ENCODE data around the gene CCDC124.
"Not testable (repeated sequence)": the region's sequence is repeated elsewhere in the genome, so short reads cannot be mapped to it uniquely, and the experiment has no call there.

Gene CCDC124, protein sequence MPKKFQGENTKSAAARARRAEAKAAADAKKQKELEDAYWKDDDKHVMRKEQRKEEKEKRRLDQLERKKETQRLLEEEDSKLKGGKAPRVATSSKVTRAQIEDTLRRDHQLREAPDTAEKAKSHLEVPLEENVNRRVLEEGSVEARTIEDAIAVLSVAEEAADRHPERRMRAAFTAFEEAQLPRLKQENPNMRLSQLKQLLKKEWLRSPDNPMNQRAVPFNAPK

DNA sequence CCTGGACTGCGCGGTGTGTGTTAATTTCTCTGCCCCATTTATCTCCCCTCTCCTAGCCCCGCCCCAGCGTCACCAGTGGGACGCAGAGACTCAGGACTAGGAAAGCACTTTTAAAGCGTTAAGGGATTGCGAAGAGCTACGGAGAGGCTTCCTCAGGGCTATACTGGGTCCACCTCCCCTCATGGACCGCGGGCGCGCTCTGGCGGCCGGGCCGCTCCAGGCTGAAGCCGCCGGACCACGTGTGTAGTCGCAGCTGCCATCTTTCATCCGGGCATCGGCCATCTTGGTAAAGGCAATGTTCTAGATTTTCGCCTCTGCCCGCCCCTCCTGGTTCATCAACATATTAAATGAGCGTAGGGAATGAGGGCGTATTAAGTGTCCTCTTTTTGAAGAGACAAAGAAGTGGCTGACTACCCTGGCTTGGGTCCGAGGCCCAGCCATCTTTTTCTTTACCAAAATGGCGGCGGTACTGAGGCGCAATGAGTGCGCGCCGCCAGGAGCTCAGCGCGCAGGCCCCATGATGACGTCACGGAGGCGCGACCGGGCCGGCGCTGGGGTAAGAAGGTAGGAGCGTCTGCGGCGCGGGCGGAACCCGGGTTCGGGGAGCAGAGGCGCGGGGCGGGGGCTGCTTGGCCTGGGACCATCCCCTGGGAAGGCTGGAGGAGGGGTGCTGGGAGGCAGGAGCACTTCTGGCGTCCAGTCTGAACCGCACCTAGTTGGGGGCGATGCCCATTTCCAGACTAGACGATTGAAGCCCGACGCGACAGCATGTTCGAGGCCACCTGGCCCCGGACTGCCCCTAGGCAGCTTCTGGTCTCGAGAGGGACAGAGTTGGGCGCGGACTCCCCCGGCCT, at the start of gene CCDC124:
Gene CCDC124, plus strand, starts transcription at position 531 of the 854 bp plus-strand sequence. CDS start 3,406 bp downstream, outside the sequence.
- DNase-seq (ENCODE audit: low spot score), result peak; percentile 93

DNA sequence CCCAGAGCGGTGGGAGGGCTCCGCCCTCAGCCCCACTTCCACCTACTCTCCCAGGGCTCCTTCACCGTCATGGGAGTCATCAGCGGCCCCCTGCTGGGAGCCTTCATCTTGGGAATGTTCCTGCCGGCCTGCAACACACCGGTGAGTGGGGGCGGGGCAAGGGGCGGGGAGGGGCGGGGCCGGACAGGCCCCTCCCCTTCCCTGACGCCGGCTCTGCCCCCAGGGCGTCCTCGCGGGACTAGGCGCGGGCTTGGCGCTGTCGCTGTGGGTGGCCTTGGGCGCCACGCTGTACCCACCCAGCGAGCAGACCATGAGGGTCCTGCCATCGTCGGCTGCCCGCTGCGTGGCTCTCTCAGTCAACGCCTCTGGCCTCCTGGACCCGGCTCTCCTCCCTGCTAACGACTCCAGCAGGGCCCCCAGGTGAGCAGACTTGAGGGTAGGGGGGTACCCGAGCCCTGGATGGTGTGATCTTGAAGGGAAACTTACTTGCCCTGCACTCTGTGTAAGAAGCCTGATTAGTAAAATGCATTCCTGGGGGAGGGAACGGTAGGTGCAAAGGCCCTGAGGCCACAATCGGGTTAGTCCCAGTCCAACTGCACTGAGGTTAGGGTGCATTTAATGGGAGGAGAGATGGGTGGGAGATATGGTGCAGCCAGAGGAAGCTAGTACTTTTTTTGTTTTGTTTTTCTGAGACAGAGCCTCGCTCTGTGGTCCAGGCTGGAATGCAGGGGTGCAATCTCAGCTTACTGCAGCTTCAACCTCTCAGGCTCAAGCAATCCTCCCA, 49.0 kb upstream of the CCDC124 start:
- no peak for DNase-seq (ENCODE audit: low spot score)

DNA sequence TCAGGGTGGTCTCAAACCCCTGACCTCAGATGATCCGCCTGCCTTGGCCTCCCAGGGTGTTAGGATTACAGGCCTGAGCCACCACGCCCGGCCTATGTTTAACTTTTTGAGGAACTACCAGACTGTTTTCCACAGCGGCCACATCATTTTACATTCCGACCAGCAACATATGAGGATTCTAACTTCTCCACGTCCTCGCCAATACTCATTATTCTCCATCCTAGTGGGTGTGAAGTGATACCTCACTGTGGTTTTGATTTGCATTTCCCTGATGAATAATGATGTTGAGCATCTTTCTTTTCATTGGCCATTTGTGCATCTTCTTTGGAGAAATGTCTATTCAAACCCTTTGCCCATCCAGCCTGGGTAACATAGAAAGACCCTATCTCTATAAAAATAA, 46.3 kb upstream of the CCDC124 start:
- no peak for DNase-seq (ENCODE audit: low spot score)

DNA sequence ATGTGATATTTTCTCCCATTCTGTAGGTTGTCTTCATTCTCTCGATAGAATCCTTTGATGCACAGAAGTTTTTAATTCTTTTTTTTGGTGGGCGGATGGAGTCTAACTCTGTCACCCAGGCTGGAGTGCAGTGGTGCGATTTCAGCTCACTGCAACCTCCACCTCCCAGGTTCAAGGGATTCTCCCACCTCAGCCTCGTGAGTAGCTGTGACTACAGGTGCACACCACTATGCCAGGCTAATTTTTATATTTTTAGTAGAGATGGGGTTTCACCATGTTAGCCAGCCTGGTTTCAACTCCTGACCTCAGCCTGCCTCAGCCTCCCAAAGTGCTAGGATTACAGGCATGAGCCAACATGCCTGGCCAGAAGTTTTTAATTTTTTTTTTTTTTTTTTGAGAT, 45.6 kb upstream of the CCDC124 start:
- DNase-seq (ENCODE audit: low spot score), result not testable (repeated sequence)

DNA sequence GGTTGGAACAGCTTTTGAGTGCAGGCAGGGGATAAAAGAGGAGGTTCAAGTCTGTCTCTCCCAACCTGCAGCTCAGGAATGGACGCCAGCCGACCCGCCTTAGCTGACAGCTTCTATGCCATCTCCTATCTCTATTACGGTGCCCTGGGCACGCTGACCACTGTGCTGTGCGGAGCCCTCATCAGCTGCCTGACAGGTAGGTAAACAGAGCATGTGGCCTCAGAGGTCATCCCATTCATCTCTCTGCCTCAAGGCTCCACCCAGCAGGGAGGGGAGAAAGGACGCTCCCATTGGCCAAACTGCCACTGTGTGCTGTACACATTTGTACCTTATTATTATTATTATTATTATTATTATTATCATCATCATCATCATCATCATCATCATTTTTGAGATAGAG, 44.6 kb upstream of the CCDC124 start:
- no peak for DNase-seq (ENCODE audit: low spot score)

DNA sequence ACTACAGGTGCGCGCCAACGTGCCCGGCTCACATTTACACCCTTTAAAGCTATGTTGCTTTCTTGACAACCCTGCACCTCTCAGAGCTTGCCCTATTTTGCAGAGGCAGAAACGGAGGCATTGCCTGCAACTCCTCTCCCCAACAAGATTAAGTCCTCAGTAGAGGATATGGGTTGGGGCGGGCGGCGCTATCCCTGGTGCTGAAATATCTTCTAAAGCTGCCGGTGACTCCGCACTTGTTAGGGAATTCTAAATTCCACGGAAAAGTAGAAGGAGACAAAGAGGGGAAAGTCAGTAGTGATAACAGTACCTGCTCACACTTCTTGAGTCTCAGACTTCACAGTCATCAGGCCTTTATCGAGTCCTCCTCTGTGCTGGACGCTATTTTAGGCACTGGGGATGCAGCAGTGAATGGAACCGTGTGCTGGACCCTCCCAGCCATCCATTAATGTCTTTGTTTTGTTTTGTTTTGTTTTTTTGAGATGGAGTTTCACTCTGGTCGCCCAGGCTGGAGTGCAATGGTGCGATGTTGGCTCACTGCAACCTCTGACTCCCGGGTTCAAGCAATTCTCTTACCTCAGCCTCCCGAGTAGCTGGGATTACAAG, 43.1 kb upstream of the CCDC124 start:
- DNase-seq (ENCODE audit: low spot score), result no peak

DNA sequence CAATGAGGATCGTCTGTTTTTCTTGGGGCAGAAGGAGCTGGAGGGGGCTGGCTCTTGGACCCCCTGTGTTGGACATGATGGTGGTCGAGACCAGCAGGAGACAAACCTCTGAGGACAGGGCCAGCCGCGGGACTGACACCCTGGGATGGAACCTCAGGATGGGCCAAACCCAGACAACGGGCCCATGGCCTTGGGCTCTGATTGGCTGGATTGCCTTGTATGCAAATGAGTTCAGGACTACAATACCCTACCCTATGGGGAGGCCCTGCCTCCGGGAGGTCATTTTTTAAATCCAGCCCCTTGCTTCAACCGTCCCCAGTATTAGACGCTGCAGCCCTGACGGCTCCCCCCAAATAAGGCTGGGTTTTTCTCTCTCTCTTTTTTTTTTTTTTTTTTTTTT, 39.0 kb upstream of the CCDC124 start:
- no peak for DNase-seq (ENCODE audit: low spot score)

DNA sequence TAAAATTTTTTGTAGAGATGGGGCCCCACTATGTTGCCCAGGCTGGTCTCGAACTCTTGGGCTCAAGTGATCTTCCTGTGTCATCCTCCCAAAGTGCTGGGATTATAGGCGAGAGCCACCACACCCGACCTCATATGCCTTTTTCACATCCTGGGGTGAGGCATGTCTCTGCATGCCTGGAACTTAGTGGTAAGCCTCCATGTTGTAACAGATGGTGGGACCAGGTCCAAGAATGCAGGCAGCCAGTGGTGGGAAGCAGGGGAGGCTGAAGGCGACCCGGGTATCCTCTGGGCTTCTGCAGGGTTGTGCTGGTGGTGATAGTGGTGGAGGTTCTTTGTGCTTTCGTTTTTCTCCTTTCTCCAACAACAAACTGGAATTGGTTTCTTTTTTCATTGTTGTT, 30.1 kb upstream of the CCDC124 start:
- DNase-seq (ENCODE audit: low spot score), result no peak

DNA sequence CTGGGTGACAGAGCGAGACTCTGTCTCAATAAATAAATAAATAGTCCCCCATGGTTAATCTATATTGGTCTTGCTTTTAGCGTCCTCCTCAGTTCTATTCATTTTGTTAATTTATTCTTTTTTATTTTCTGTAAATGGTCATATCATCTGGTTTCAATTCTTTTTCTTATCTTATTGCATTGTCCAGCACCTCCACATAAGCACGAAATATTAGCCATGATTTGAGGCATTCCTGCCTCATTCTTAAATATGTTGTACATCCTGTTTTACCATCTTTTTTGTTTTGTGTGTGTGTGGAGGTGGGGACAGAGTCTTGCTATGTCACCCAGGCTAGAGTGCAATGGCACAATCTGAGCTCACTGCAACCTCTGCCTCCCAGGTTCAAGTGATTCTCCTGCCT, 24.6 kb upstream of the CCDC124 start:
- no peak for DNase-seq (ENCODE audit: low spot score)

DNA sequence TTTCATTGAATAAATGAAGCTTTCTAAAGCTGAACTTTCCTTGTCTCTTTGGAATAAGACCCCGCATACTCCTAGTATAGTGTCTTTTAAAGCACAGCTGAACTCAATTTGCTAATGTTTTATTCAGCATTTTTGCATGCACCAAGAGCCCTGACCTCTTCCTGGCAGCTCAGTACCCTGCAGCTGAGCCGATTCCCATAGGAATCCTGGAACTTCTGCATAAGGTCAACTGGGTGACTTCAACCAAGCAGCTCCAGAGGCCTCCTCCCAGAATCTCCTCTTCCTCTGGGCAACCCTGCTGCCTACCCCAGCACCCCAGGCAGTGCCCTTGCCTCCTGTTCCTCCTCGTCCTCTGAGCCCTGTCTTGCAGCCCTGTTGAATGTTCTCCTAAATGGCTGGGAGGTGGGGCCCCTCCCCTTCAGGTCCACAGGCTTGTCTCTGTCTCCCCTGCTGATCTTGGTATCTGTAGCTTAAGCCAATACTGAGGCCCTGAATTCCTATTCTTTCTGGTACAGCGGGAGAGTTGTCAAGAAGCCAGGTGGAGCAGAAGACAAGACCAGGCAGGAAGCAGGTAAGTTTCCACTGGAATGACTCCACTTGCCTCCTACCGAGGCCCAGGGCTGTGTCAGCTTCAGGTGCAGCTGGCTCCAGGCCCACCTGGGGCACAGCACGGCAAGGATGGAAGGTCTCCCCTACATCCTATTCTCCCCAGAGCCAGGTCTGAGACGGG, 23.6 kb upstream of the CCDC124 start:
- DNase-seq (ENCODE audit: low spot score), result no peak

DNA sequence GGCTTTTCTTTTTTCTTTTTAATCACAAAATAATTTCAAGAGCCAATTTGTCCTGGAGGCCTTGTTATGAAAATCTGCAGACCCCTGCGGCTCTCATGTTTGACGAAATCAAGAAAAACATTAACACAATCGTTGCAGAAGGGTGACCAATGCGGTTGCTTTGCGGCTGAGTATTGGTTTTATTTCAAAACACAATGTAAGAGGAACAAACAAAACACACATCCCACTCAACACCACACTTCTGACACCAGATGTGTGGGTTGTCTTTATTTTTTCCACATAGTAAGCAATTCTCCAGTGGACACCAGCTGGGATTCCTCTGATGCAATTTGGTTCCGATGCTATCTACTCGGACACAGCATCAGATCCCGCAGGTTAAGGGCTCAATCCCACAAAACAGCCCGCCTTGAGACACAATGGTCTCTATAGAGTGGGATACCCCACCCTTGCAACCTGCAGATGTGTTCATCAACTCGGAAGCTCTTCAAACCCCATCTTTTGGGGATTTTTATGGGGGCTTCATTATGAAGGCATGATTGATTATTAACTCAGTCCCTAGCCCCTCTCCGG, 21.9 kb upstream of the CCDC124 start:
- no peak for DNase-seq (ENCODE audit: low spot score)

DNA sequence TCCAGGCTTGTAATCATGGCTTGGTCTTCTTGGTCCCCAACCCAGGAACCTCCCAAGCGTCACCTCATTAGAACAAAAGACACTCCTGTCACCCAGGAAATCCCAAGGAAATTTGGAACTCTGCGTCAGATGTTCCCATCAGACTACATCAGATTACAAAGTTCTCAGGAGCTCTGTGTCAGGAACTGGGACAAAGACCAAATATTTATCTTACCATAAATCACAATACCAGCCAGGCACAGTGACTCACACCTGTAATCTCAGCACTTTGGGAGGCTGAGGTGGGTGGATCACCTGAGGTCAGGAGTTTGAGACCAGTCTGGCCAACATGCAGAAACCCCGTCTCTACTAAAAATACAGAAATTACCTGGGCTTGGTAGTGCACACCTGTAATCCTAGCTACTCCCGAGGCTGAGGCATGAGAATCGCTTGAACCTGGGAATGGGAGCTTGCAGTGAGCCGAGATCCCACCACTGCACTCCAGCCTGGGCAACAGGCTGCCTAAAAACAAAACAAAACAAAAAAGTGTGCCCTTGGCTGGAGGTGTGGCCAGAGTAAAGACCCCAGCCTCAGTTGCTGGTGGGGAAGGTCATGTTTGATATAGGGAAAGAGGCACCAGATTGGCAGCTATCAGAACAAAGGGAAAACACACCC, 16.7 kb upstream of the CCDC124 start:
- DNase-seq (ENCODE audit: low spot score), result no peak

DNA sequence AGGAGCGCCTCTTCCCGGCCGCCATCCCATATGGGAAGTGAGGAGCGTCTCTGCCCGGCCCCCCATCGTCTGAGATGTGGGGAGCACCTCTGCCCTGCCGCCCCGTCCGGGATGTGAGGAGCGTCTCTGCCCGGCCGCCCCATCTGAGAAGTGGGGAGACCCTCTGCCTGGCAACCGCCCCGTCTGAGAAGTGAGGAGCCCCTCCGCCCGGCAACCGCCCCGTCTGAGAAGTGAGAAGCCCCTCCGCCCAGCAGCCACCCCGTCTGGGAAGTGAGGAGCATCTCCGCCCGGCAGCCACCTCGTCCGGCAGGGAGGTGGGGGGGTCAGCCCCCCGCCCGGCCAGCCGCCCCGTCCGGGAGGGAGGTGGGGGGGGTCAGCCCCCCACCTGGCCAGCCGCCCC, 14.7 kb upstream of the CCDC124 start:
- not testable (repeated sequence) for DNase-seq (ENCODE audit: low spot score)

DNA sequence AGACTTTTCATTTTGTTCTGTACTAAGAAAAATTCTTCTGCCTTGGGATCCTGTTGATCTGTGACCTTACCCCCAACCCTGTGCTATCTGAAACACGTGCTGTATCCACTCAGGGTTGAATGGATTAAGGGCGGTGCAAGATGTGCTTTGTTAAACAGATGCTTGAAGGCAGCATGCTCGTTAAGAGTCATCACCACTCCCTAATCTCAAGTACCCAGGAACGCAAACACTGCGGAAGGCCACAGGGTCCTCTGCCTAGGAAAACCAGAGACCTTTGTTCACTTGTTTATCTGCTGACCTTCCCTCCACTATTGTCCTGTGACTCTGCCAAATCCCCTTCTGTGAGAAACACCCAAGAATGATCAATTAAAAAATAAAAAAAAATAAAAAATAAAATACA, 13.7 kb upstream of the CCDC124 start:
- DNase-seq (ENCODE audit: low spot score), result not testable (repeated sequence)

DNA sequence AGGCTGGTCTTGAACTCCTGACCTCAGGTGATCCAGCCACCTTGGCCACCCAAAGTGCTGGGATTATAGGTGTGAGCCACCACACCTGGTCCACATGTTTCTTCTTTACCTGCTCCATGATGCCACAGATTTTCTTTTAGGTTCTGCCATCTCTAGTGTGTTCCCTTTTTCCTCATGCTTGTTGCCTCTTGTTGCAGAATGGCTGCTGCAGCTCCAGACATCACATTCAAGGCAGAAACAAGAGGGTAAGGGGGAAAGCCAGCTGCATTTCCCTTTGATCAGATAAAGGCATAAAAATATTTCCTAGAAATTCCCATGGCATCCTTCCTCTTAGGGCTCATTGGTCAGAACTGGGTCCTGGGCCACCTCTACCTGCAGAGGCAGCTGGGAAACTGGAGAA, 12.3 kb upstream of the CCDC124 start:
- DNase-seq (ENCODE audit: low spot score), result no peak

DNA sequence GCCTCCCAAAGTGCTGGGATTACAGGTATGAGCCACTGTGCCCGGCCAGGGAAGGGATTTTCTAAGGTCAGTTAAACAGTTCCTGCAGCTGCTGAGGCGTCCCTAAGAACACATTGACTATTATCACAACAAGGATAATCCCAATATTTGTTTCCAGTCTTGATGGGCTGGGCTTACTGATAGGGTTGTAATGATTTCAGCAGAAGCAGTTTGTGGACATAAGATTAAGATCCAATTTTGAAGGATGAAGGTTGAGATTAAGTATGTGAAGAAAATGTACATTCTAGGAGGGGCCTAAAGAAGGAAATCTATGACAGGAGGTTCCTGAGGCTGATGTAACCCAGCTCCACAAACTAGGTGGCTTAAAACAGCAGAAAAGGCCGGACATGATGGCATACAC, 10.7 kb upstream of the CCDC124 start:
- no peak for DNase-seq (ENCODE audit: low spot score)

DNA sequence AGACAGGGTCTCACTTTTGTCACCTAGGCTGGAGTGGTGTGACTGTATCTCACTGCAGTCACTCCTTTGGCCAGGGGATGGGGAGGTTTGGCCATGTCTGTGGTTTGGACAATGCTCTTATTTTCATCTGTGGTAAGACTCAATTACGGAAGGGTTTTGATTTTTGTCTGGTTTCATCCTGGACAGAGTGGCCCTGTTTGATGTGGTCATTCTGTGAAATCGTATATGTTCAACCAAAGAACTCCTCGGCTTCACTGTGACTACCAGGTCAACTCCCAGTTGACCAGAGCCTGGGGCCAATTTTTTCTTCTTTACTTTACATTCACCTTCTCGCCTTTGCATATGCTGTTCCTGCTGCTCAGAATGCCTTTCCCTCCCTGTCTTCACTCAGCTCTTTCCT, 6.8 kb upstream of the CCDC124 start:
- DNase-seq (ENCODE audit: low spot score), result no peak

DNA sequence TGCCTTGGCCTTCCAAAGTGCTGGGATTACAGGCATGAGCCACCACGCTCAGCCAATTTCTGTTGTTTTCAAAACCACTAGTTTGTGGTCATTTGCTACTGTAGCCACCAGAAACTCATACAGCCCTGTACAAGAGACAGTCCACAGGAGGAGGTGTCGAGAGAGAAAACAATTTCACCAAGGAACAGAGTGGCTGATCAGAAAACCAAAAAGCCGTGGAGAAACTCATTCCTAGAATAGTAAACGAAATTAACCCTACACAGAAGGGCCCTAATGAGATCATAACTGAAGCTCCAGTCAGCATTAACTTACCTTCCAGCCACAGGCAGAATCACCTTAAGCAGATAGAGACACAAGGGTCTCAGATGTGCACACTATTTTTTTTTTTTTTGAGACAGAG, 3.8 kb upstream of the CCDC124 start:
- DNase-seq (ENCODE audit: low spot score), result no peak

DNA sequence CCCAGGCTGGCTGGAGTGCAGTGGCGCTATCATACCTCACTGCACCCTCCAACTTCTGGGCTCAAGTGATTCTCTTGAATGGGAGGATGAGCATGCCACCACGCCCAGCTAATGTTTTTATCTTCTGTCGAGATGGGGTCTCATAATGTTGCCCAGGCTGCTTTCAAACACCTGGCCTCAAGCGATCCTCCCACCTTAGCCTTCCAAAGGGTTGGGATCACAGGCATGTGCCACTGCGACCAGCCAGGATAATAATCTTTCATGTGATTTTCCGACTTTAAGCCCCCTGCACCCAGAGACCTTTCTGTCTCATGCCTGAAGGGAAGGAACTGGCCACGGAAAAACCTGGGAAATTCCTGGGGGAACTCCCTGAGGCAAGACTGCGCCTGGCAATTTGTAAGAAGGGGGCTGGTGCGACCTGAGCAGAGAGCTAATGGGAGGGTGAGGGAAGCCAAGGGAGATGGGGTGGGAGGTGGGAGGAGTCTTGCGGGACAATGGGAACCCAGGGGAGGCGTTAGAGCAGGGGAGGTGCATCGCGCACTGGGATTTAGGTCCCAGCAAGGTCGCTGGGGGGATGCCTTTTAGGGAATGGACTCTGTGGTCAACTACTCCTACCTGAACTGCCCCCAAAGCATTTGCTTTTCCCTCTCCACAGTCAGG, 1.2 kb upstream of the CCDC124 start:
- no peak for DNase-seq (ENCODE audit: low spot score)

DNA sequence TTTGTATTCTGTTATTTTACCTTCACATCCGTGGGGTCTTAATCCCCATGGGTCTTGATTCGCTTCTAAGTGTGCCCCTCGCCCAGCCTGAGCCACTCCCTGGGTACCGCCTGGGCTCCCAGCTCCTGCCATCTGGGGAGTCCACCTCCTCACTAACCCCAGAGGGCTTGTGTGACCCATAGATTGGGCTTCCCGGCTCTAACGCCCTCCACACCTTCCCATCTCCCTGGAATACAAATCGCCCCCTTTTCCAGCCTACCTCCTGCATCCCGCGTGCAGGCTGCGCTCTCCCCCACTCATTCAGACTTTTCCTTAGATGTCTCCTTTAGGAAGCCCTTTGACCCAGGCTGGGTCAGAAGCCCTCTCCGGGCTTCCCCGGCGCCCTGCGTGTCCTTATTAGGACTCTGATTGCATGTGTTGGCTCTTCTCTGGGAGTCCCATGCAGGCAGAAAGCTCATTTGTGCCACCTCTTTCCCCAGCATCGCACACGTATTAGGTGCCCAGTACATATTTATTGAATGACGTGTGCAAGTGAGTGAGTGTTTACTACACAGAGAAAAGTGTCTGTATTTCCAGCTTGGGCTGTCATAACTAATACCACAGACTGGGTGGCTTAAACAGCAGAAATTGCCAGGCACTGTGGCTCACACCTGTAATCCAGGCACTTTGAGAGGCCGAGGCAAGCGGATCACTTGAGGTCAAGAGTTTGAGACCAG, 757 bp downstream of the CCDC124 start:
- DNase-seq (ENCODE audit: low spot score), result no peak

All from CD4-positive, alpha-beta T cell treated with Interleukin-6 at 100 ng/mL for 8 hours (primary cell).